Spleen (tissue), 7 donors: ENCODE measurements around the gene KCNK7.

Source experiments
- CTCF ChIP-seq, 11 experiments: fragments of 200-600 bp in 7 of 11; fragments of 450-650 bp in 4 of 11; sonication (generic) in 4 of 11; IDR thresholded peaks in 8 of 11; conservative IDR thresholded peaks in 3 of 11; 1 replicate in 7 of 11; 2 replicates in 4 of 11; pipeline versions ENCODE4 v1.4.0 to v1.8.0; 2016 to 2021; ENCODE audit warnings: antibody characterized with exemption in 11 of 11, inconsistent platforms in 4 of 11, mild to moderate bottlenecking in 1 of 11
- POLR2A ChIP-seq, 3 donors: fragments of 450-650 bp; IDR thresholded peaks; one replicate each; pipeline ENCODE4 v1.5.1; 2017; ENCODE audit warnings: antibody characterized with exemption in 3 of 3, mild to moderate bottlenecking in 1 of 3
- POLR2AphosphoS5 ChIP-seq, 3 donors: sonication (generic); formaldehyde crosslinking; IDR thresholded peaks; one replicate each; pipeline ENCODE4 v1.5.1; 2017; ENCODE audit warnings: antibody characterized with exemption in 3 of 3
- donor health status: DM: no; HTN: no; CAD: no; lungs with moderate emphysema.
- donor health status: DM: no; HTN: no; CAD: no.
- donor health status: DM: no; HTN: no; CAD: no.

GRCh38 chr11:65634440-65634839 lies 38.8 kb upstream of the KCNK7 start:
- no peak for TF ChIP-seq CTCF (IDR thresholded peaks at IDR 0.05 in 8 of 11, conservative IDR thresholded peaks at IDR 0.05 in 3 of 11)
- no peak for TF ChIP-seq POLR2A (IDR thresholded peaks at IDR 0.05)
- TF ChIP-seq POLR2AphosphoS5 (IDR thresholded peaks at IDR 0.05), result no peak
